B cell (primary cell): ENCODE measurements around the gene QKI. TPM values are rescaled to one million over a fixed set of nuclear protein-coding genes. Genes with fewer than 3 reads are reported as not detected.

ENCODE experiments used
- ATAC-seq: fragments of 200-7000 bp; cut with Tn5 transposase; one replicate; pipeline ENCODE4 v1.10.0; 2021; ENCODE audit warnings: low read depth, mild to moderate bottlenecking, moderate number of reproducible peaks, moderate library complexity
- CTCF ChIA-PET: fragments of 350-600 bp; sonication (Branson Sonifier 250); formaldehyde crosslinking; loops from one replicate; lab custom pipeline; 2021; ENCODE audit warnings: antibody characterized with exemption, inconsistent platforms; lab: Charles Lee
- POLR2A ChIA-PET: fragments of 350-600 bp; sonication (Branson Sonifier 250); formaldehyde crosslinking; loops from one replicate; lab custom pipeline; 2021; ENCODE audit warnings: antibody characterized with exemption; lab: Charles Lee
- DNase-seq: peaks from one replicate; pipeline ENCODE4 v3.0.0; 2013
- H2AFZ ChIP-seq: 2 replicates; pipeline ENCODE4 v1.6.1; 2012; ENCODE audit warnings: mild to moderate bottlenecking, low read depth, low read length; ENCODE audit not compliant: insufficient read depth, poor library complexity, severe bottlenecking
- H3K27ac ChIP-seq, 2 donors: 1 replicate in 1 of 2; 2 replicates in 1 of 2; pipeline ENCODE4 v1.5.1; 2012 to 2013; ENCODE audit warnings: low read length in 2 of 2, mild to moderate bottlenecking in 2 of 2, moderate library complexity in 1 of 2
- H3K27me3 ChIP-seq, 4 experiments: fragments of 200-600 bp in 1 of 4; sonication (generic) in 1 of 4; replicated peaks in 1 of 4; 1 replicate in 2 of 4; 2 replicates in 2 of 4; pipeline versions ENCODE4 v1.6.1 to v1.7.0; 2013 to 2016; ENCODE audit warnings: low read length in 3 of 4, mild to moderate bottlenecking in 2 of 4, mixed read lengths in 1 of 4, moderate library complexity in 1 of 4; ENCODE audit not compliant: insufficient read depth in 4 of 4, control insufficient read depth in 3 of 4; ENCODE audit errors: control extremely low read depth in 1 of 4
- H3K36me3 ChIP-seq, 2 experiments: replicated peaks in 1 of 2; 1 replicate in 1 of 2; 2 replicates in 1 of 2; pipeline versions ENCODE4 v1.6.1 to v1.7.1; 2013; ENCODE audit warnings: low read length in 1 of 2; ENCODE audit not compliant: insufficient read depth in 2 of 2, control insufficient read depth in 1 of 2; ENCODE audit errors: control extremely low read depth in 1 of 2, extremely low read depth in 1 of 2
- H3K4me1 ChIP-seq, 2 donors: fragments of 200-600 bp in 1 of 2; sonication (generic) in 1 of 2; 1 replicate in 1 of 2; 2 replicates in 1 of 2; pipeline versions ENCODE4 v1.5.1 to v1.6.1; 2013 to 2017; ENCODE audit warnings: low read length in 2 of 2; ENCODE audit not compliant: control insufficient read depth in 2 of 2, insufficient read depth in 2 of 2
- H3K4me2 ChIP-seq: replicated peaks from 2 replicates; pipeline ENCODE3; 2012; ENCODE audit warnings: mild to moderate bottlenecking, low read depth, low read length; ENCODE audit not compliant: poor library complexity, severe bottlenecking
- H3K4me3 ChIP-seq, 5 experiments: fragments of 200-600 bp in 1 of 5; sonication (generic) in 1 of 5; 1 replicate in 3 of 5; 2 replicates in 2 of 5; pipeline versions ENCODE4 v1.5.1 to v1.7.0; 2011 to 2016; ENCODE audit warnings: low read length in 4 of 5, mild to moderate bottlenecking in 4 of 5, low read depth in 2 of 5, control low read depth in 1 of 5, moderate library complexity in 1 of 5; ENCODE audit not compliant: insufficient read depth in 1 of 5; ENCODE audit errors: control extremely low read depth in 1 of 5, extremely low read depth in 1 of 5
- H3K79me2 ChIP-seq: fragments of 200-600 bp; sonication (generic); one replicate; pipeline ENCODE4 v1.6.0; 2016; ENCODE audit warnings: low read length; ENCODE audit not compliant: control insufficient read depth, insufficient read depth
- H3K9ac ChIP-seq: fragments of 200-600 bp; sonication (generic); 2 replicates; pipeline ENCODE4 v1.6.1; 2017; ENCODE audit warnings: mild to moderate bottlenecking, low read length, moderate library complexity
- H3K9me3 ChIP-seq, 3 donors: one replicate each; pipeline versions ENCODE4 v1.6.1 to v1.7.1; 2013; ENCODE audit warnings: low read length in 2 of 3; ENCODE audit not compliant: control insufficient read depth in 2 of 3, insufficient read depth in 1 of 3; ENCODE audit errors: control extremely low read depth in 1 of 3
- H4K20me1 ChIP-seq: 2 replicates; pipeline ENCODE4 v1.6.0; 2012; ENCODE audit warnings: mild to moderate bottlenecking, low read length; ENCODE audit not compliant: insufficient read depth, control insufficient read depth, poor library complexity, severe bottlenecking
- H3K27ac Mint-ChIP-seq: one replicate; pipeline ENCODE4 v1.8.0; 2021; ENCODE audit warnings: mixed read lengths
- H3K27me3 Mint-ChIP-seq: one replicate; pipeline ENCODE4 v1.8.0; 2021; ENCODE audit warnings: mixed read lengths
- H3K4me1 Mint-ChIP-seq: one replicate; pipeline ENCODE4 v1.8.0; 2021; ENCODE audit warnings: mixed read lengths
- H3K4me3 Mint-ChIP-seq: one replicate; pipeline ENCODE4 v1.8.0; 2021; ENCODE audit warnings: mixed read lengths
- H3K9me3 Mint-ChIP-seq: one replicate; pipeline ENCODE4 v1.8.0; 2022; ENCODE audit warnings: mixed read lengths; ENCODE audit not compliant: insufficient read depth
- CTCF ChIP-seq: fragments of 200-600 bp; IDR thresholded peaks from one replicate; pipeline ENCODE4 v1.8.0; 2022; ENCODE audit warnings: antibody characterized with exemption, mild to moderate bottlenecking
- EZH2 ChIP-seq: IDR thresholded peaks from 2 replicates; pipeline ENCODE4 v1.6.1; 2012; ENCODE audit warnings: borderline replicate concordance, low read depth, mild to moderate bottlenecking, moderate library complexity, low read length; ENCODE audit not compliant: insufficient read depth, poor library complexity, severe bottlenecking
- WGBS: methylation state at CpG from one replicate; pipeline ENCODE4 v1.1.5; 2013; ENCODE audit warnings: missing lambda C conversion rate; ENCODE audit not compliant: insufficient coverage; 5-methylcytosine and 5-hydroxymethylcytosine counted together
- intact Hi-C: fragments of 100-400 bp; cut with micrococcal nuclease; formaldehyde crosslinking; loops from one replicate; pipeline ENCODE4 v1.10.0; 2022
- polyA plus RNA-seq: library from polyadenylated mRNA; depleted of rRNA; stranded (reverse); fragments of >200 nt; gene quantifications from 2 replicates; pipeline ENCODE4 v1.2.3, GENCODE V29; 2012
- total RNA-seq, 2 donors: library from RNA; stranded (reverse); fragments of 120-200 nt in 1 of 2; gene quantifications; 1 replicate in 1 of 2; 2 replicates in 1 of 2; pipeline versions ENCODE4 v1.2.3 to v1.2.4, GENCODE V29; 2013 to 2022

The QKI gene
- total and polyA plus RNA-seq, 2 donors (not counting 1 experiment from before 2014, with no cell fraction given): 38.8 to 79.5 TPM

DNA sequence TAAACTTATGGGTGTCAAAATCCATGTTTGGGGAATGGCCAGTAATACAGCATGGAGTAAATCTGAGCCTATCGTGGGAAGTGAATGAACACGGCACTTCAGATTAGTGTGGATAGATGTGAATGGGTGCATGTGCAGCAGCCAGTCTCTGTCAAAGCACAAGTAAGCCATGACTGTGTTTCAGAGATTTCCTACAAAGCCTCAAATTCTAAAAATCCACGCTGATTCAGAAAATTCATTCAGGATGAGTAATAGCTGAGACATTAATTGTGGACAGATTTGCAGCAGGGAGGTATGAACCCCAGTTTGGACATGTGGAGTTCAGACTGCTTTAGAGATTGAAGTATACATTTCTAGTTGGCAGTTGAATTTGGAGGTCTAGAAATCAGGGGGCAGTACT, 115.1 kb downstream of the QKI start:
- H3K27ac ChIP-seq: no peak overlapping the region
- CTCF ChIA-PET: no interaction called here
- H4K20me1 ChIP-seq: peaks cover 48% of the 10 kb centered on the region
- Mint-ChIP-seq H3K4me3 (no peak overlapping the region), H3K9me3 (no peaks in the 10 kb centered on the region), H3K4me1 (peaks cover 69% of the 10 kb centered on the region), H3K27me3 (no peaks in the 10 kb centered on the region), H3K27ac (no peak overlapping the region)
- no peak overlapping the region for H3K4me2 ChIP-seq
- H3K4me1 ChIP-seq: peaks cover 5 to 9% of the 10 kb centered on the region in 2 donors
- 100% methylated on average over 3 of the region's 3 CpGs for WGBS
- no peaks in the 10 kb centered on the region for H3K27me3 ChIP-seq
- no peak overlapping the region for H3K9ac ChIP-seq
- no peaks in the 10 kb centered on the region for H3K36me3 ChIP-seq
- ATAC-seq (no peak), DNase-seq (no peak)
- intact Hi-C loops: no loop called here
- POLR2A ChIA-PET: no interaction called here
- no peak overlapping the region for H3K4me3 ChIP-seq
- TF ChIP-seq EZH2 (no peak), CTCF (no peak)
- H3K79me2 ChIP-seq: peaks cover 80% of the 10 kb centered on the region
- no peak overlapping the region for H2AFZ ChIP-seq
- no peaks in the 10 kb centered on the region for H3K9me3 ChIP-seq

DNA sequence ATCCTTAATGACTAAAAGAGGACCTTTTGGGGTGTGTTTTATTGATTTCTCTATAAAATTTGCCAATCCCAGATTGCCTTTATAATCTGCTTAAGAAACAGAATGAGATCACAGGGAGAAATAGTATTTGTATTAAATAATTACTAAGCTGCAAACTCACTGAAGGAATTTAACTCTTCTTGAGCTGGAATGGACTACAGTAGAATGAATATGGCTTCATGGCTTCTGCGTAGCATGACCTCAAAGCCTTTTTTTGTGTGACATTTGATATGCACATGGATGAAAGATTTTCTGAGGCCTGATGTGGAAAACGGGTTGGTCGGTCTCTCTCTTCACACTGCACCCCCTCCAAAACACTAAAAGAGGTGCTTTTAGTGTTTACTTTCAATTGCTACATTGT, 115.9 kb downstream of the QKI start:
- Mint-ChIP-seq H3K4me3 (no peak overlapping the region), H3K4me1 (peaks cover 66% of the 10 kb centered on the region), H3K27ac (no peak overlapping the region), H3K27me3 (no peaks in the 10 kb centered on the region), H3K9me3 (no peaks in the 10 kb centered on the region)
- Histone ChIP-seq H3K4me2 (no peak overlapping the region), H4K20me1 (peaks cover 42% of the 10 kb centered on the region), H3K9ac (no peak overlapping the region), H3K4me3 (no peak overlapping the region), H3K27me3 (no peaks in the 10 kb centered on the region), H3K79me2 (peaks cover 74% of the 10 kb centered on the region), H3K27ac (no peak overlapping the region), H3K4me1 (peaks cover 5 to 9% of the 10 kb centered on the region in 2 donors), H3K9me3 (no peaks in the 10 kb centered on the region), H2AFZ (no peak overlapping the region), H3K36me3 (no peaks in the 10 kb centered on the region)
- ChIA-PET CTCF (no interaction called here), POLR2A (no interaction called here)
- no peak for ATAC-seq
- intact Hi-C loops: no loop called here
- no CpG with 5 or more reads among the region's 3 CpGs for WGBS
- DNase-seq: no peak
- TF ChIP-seq EZH2: no peak
- TF ChIP-seq CTCF: no peak
